TTC549 (cell line): ENCODE measurements around the gene PLEKHG4B.
"Not testable (repeated sequence)": the region's sequence is repeated elsewhere in the genome, so short reads cannot be mapped to it uniquely, and the experiment has no call there.

ENCODE experiments used
- FAIRE-seq: peaks from 2 replicates; lab custom pipeline; 2012; peaks lifted over from hg19 to GRCh38; lab: Jason Lieb, UNC

Gene PLEKHG4B, protein sequence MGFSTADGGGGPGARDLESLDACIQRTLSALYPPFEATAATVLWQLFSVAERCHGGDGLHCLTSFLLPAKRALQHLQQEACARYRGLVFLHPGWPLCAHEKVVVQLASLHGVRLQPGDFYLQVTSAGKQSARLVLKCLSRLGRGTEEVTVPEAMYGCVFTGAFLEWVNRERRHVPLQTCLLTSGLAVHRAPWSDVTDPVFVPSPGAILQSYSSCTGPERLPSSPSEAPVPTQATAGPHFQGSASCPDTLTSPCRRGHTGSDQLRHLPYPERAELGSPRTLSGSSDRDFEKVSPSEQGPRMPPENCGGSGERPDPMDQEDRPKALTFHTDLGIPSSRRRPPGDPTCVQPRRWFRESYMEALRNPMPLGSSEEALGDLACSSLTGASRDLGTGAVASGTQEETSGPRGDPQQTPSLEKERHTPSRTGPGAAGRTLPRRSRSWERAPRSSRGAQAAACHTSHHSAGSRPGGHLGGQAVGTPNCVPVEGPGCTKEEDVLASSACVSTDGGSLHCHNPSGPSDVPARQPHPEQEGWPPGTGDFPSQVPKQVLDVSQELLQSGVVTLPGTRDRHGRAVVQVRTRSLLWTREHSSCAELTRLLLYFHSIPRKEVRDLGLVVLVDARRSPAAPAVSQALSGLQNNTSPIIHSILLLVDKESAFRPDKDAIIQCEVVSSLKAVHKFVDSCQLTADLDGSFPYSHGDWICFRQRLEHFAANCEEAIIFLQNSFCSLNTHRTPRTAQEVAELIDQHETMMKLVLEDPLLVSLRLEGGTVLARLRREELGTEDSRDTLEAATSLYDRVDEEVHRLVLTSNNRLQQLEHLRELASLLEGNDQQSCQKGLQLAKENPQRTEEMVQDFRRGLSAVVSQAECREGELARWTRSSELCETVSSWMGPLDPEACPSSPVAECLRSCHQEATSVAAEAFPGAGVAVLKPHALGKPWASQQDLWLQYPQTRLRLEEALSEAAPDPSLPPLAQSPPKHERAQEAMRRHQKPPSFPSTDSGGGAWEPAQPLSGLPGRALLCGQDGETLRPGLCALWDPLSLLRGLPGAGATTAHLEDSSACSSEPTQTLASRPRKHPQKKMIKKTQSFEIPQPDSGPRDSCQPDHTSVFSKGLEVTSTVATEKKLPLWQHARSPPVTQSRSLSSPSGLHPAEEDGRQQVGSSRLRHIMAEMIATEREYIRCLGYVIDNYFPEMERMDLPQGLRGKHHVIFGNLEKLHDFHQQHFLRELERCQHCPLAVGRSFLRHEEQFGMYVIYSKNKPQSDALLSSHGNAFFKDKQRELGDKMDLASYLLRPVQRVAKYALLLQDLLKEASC (N-terminal part only)

DNA sequence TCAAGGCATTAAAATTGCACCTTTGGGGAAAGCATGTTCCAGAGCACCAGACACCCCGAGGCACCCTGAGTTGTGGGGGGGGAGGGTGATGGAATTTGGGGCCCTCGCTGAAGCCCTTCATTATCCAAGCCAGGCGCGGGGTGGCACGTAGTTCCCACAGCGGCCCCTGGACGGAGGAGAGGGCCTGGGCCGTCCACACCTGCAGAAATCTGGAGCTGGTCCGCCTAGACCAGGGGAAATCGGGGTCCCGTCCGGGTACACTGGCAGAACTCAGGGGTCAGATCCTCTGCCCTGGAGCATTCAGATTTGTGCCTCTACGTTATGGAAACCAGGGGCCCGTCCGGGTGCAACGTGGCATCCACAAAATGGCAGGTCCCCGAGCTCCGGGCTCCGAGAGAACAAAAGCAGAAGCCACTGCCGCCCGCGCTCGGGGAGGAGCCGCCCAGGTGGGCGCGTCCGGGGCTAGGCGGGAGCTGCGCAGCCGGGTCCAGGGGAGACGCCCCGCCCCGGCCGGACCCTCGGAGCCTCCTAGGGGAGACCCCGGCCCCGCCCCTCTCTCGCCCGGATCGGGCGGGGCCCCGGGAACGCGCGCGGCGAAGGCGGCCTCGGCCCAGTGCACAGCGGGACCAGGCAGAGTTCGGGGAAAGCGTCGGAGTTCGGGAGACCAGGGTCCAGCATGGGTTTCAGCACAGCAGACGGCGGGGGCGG lies at the start of gene PLEKHG4B:
Gene PLEKHG4B (plus strand): TSS at position 613 of the 708 bp plus-strand sequence. CDS start 64 bp downstream, at position 677.
- FAIRE-seq: no peak

DNA sequence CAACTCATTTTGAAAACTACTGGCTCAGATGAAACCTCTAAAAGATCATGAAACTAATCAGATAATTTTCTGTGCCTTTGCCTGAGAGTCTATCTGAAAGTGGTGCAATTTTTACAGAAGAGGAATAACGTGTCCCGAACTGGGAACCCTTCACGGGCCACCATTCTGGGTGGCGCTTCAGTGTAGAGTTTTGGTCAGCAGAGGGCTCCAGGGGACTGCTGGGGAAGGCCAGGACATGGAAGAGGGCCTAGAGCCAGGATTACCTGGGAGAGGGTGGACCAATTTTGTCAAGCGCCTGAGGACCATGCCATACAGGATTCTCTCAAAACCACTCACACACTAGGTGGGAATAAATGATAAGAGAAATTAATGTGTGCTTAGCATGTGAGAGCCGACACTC lies 49.7 kb upstream of the PLEKHG4B start:
- no peak for FAIRE-seq

DNA sequence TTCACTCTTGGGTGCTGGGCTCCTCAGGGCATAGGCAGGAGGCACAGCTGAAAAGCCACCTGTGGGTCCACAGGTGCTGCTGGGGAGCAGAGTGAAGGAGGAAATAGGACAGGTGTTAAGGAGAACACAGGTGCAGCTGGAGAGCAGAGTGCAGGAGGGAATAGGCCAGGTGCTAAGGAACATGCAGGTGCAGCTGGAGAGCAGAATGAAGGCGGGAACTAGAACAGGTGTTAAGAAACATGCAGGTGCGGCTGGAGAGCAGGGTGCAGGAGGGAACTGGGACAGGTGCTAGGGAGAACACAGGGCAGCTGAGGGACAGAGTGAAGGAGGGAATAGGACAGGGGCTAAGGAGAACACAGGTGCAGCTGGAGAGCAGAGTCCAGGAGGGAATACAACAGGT lies 43.8 kb upstream of the PLEKHG4B start:
- no peak for FAIRE-seq

DNA sequence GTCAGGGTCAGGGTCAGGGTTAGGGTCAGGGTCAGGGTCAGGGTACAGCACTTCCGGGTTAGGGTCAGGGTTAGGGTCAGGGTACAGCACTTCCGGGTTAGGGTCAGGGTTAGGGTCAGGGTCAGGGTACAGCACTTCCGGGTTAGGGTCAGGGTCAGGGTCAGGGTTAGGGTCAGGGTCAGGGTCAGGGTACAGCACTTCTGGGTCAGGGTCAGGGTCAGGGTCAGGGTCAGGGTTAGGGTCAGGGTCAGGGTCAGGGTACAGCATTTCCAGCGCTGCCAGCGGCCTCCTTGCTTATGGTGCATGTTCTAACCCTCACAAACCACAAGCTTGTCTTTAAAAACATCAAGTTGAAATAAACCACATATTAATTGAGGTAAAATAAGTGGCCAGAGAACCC lies 42.4 kb upstream of the PLEKHG4B start:
- not testable (repeated sequence) for FAIRE-seq

DNA sequence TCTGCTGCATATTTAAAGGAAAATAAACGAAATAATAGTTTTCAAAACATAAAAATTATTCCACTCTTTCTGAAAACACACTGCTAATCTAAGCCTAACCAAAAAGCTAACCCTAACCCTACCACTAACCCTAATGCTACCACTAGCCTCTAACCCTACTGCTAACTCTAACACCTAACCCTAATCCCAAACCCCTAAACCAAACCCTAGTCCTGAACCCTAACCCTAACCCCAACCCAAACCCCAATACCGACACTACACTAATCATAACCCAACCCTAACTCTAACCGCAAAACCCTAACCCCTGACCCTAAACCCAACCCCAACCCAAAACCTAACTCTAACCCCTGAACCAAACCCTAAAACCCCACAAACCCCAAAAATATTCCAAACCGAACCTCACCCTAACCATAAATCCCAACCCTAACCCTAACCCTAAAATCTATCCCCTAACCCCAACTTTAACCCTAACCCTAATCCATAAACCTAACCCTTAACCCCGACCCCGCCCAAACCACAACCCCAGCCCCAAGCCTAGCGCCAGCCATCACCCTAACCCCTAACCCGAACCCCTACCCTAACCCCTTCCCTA lies 41.9 kb upstream of the PLEKHG4B start:
- FAIRE-seq: no peak

DNA sequence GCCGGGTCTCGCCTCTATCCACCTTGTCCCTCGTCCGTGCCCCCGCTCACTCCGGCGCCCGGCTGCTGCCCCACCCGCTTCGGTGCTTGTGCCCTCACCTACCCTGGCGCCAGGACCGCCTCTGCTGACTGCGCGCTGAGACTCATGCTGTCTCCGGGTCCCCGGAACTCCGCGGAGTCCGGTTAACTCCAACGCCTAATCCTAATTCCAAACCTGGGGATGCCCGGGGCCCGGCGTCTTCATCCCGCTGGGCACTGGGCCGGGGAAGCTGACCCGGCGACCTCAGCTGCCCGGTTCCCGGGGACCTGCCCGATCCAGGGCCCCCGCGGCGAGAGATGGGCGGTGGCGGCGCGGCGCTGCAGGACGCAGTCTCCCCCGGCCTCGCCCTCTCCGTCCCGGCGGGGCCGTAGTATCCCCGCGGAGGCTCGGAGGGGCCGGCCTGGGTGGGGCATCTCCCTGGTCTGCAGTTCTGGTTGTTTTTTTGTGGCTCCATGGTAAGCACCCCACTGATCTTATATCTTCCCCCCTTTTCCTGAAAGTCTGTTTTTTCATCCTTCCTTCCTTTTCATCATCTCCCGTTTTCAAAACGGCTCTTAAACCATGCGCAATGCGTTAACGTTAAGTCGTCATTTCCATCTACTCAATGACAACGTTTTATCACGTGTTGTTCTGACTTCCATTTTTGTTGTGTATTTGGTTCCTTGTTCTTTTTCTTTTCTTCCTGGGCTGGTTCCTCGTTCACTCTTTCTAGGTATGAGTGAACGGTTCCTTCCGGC lies 41.1 kb upstream of the PLEKHG4B start:
- no peak for FAIRE-seq

DNA sequence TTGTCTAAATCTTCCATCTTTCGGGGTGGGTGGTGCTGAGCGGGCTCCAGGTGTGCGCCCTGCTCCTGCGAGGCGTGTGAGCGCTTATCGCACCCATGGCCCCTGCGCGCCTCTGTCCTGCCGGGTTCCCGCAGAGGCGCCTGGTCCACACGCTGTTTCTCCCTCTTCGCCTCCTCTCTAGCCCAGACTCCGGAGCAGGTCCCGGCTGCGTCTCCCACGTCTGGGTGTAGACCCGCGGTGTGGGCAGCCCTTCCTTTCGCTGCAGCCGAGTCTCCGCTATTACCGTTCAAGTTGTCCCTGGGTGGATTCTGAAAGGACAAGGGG lies 40.5 kb upstream of the PLEKHG4B start:
- no peak for FAIRE-seq

DNA sequence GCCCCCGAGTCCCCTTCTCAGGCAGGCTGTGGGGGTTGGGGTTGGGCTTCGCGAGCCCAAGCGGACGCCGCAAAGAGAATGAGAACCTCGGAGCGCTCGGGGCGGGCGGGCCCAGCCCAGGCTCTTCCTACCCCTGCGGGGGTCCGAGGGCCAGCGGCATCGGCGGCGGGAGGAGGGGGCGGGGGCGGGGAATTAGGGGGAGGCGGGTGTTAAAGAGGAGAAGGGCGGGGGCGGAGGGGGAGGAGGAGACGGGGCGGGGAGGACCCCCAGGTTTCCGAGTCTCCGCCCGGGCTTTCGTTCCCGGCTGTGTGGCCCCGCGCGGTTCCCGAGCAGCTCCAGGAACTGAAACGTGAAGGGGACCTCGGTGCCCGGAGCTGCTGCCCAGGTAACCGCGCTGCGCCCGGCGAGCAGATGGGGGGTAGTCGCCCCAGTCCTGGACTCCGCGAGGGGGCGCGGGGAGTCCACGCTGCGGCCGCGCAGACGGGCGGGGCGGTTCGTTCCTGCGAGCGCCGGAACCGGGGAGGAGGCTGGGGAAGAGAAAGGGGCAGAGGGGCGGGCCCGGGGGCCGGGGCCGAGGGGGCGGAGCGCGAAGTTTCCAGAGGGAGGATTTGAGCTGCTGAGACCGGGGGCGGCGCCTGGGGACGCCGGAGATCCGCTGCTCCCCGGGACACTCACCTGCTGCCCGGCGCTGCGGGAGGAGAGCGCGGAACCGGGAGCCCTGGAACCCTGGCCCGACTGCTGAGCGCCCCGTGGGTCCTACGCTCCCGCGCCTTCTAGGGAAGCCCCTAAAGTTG lies 38.4 kb upstream of the PLEKHG4B start:
- no peak for FAIRE-seq

DNA sequence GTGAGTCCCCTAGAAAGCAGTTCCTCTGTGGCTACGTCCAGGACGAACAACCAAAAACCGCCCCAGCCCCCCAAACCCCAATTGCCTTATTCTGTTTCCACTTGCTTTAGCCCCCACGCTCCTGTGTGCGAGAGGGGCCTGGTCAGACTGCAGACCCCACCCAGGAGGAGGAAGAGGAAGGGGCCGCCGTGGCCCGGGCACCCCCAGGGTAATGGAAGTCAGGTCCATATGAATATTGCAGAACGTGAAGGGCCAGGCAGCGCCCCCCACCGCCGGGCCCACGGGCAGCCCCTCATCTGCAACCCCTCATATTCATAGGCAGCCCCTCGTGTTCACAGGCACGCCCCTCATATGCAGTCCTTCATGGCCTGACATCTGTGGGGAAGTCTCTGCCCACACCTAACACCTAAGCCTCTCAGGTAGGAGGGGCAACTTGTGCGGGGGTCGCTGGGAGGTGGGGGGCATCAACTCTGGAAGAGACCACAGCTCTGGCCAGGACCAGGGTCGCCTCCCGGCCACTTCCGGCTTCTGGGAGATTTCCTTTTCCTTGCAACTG lies 37.7 kb upstream of the PLEKHG4B start:
- no peak for FAIRE-seq

DNA sequence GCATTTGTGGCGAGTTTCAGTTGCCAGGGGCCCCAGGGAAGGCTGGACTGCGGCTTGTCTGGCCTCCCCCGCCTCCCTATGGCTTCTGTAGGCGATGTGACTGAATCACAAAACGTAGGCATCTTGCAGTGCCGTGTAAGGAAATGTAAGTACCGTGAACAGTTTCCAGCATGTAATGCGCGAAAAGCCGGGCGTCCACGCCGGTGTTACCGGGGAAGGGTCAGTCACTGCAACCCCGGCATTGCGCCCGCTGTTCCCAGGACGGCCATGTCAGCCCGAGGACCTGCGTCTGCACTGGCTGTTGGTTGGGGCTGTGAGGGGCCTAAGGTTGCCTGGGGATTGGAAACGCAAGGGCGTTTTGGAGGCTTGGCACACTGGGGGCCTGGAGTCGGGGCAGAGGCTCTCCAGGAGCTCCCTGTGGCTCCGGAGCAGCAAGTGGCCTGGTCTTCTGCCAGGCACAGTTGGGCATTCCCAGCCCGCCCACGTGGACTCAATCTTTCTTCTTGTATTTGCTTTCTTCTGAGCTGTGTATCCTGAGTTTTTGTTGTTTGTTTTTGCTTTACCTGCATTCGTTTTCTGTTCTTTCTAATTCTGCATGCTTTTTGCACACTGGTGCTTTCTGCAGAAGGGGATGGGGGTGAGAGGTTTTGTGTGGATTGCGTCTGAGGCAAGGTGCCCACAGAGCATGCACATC lies 36.9 kb upstream of the PLEKHG4B start:
- no peak for FAIRE-seq

DNA sequence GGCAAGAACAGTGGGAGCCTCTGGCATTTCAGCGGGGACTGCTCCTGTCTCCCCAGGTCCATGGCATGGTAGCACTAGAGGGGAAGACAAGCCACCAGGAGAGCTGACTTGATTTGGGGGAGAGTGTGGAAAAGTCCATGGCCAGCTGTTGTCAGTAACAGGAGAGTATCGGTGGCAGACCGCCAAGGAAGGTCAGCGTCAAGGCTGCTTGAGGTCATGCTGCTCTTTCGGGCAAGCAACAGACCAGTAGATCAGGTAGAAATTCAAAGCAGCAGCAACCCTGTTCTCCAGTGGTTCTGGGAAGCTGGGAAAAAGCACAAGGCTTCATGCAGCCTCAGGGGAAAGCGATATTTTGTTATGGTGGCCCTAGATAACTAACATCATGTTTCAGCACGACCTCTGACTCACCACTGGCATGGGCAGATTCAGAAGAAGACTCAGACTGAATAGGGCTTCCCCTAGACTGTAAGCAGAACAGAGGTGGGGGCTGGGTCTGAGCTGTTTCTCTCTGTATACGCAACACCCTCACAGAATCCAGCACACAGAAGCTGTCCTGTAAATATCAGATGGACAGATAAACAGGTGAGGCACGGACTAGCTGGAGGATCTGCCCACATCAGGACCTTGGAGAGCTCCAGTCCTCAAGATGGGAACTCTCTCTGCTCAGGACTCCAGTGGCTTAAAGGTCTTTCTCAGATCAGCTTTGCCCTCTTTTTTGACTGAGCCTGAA lies 35.2 kb upstream of the PLEKHG4B start:
- FAIRE-seq: no peak

DNA sequence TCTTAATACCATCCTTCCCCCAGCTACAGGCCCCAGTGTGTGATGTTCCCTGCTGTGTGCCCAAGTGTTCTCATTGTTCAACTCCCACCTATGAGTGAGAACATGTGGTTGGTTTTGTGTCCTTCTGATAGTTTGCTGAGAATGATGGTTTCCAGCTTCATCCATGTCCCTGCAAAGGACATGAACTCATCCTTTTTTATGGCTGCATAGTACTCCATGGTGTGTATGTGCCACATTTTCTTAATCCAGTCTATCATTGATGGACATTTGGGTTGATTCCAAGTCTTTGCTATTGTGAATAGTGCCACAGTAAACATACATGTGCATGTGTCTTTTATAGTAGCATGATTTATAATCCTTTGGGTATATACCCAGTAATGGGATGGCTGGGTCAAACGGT lies 31.7 kb upstream of the PLEKHG4B start:
- FAIRE-seq: not testable (repeated sequence)

DNA sequence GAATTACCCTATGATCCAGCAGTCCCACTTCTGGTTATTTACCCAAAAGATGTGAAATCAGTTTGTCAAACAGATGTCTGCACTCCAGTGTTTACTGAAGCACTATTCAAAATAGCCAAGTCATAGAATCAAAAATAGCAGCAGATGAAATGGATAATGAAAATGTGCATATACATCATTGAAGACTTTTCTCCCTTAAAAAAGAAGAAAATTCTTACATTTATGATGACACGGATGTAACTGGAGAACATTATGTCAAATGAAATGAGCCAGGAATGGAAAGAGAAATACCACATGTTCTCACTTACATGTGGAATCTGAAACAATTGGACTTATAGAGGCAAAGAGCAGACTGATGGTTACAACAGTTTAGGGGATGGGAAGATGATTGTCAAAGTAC lies 21.5 kb upstream of the PLEKHG4B start:
- no peak for FAIRE-seq

DNA sequence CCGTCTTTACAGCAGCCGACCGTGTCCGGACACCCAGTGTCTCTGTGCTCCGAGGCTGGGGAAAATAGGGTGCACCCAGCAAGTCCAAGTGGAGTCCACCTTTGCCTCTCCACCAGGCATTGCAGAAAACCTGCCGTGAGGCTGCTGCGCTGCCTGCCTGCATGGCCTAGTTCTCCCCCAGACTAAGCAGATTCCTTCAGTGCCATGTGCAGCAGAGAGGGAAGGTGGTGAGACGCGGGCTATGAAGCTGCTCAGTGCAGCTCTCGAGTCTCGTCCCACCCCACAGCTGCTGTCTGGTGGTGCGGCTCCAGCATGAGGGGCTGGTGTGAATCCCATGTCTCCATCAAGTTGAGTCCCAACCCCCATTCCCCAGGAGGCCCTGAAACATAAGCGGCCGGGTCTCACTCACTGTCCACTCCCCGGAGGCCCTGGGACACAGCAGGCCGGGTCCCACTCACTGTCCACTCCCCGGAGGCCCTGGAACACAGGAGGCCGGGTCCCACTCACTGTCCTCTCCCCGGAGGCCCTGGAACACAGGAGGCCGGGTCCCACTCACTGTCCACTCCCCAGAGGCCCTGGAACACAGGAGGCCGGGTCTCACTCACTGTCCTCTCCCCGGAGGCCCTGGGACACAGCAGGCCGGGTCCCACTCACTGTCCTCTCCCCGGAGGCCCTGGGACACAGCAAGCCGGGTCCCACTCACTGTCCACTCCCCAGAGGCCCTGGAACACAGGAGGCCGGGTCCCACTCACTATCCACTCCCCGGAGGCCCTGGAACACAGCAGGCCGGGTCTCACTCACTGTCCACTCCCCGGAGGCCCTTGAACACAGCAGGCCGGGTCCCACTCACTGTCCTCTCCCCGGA lies 19.4 kb upstream of the PLEKHG4B start:
- FAIRE-seq: not testable (repeated sequence)

DNA sequence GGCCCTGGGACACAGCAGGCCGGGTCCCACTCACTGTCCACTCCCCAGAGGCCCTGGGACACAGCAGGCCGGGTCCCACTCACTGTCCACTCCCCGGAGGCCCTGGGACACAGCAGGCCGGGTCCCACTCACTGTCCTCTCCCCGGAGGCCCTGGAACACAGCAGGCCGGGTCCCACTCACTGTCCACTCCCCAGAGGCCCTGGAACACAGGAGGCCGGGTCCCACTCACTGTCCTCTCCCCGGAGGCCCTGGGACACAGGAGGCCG lies 18.9 kb upstream of the PLEKHG4B start:
- FAIRE-seq: not testable (repeated sequence)

DNA sequence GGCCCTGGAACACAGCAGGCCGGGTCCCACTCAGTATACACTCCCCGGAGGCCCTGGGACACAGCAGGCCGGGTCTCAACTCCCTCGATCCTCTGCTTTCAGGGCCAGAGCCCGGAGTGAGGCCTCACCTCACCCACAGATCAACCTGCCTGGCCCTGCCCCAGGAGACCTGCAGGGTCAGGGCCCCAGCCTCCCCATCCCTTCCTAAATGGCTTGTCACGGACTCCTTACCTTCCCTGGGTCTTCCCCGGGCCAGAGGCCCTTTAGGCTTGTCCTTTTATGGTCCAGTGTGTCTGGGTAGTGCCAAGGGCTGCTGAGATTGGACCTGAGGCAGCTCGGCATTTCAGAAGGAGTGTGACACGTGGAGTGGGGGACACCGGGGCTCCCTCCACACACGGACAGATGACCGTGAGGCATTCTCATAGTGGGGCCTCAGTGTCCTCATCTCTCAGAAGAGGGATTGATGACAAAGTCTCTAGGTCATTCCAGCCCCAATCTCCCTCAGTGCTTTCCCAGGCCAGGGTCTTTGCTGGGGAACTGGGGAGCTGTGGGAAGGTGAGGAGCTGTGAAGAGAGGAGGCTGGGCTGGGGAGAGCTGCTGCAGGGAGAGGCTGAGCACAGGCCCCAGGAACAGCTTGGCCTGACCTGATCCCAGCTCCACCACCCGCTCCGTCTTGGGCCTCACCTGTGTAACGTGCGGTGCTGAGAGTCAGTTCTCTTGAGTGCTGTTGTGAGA lies 18.0 kb upstream of the PLEKHG4B start:
- no peak for FAIRE-seq
